ENCODE data around the gene OTOS.

The OTOS gene

GRCh38 chr2:240140511-240140910 lies at the start of gene OTOS:
Gene OTOS, minus strand, starts transcription at chr2:240140658. Its CDS starts 332 bp downstream, at chr2:240140326.
- no peak for DNase-seq (ENCODE audit: low read depth in 2 of 2)

- DNase-seq (ENCODE audit: low read depth in 2 of 2), result no peak
These were observed 49.2 kb upstream of the OTOS start for GRCh38 chr2:240189686-240190085.

GRCh38 chr2:240187989-240188590 lies 47.6 kb upstream of the OTOS start:
- no peak for DNase-seq (ENCODE audit: low read depth in 2 of 2)

GRCh38 chr2:240186191-240186725 lies 45.8 kb upstream of the OTOS start:
- DNase-seq (ENCODE audit: low read depth in 2 of 2), result no peak

- DNase-seq (ENCODE audit: low read depth in 2 of 2), result no peak
These were observed 44.2 kb upstream of the OTOS start for GRCh38 chr2:240184656-240185055.

- DNase-seq (ENCODE audit: low read depth in 2 of 2), result no peak
These were observed 43.6 kb upstream of the OTOS start for GRCh38 chr2:240183875-240184590.

- no peak for DNase-seq (ENCODE audit: low read depth in 2 of 2)
These were observed 42.8 kb upstream of the OTOS start for GRCh38 chr2:240183006-240183874.

GRCh38 chr2:240182476-240182875 lies 42.0 kb upstream of the OTOS start:
- no peak for DNase-seq (ENCODE audit: low read depth in 2 of 2)

GRCh38 chr2:240182001-240182400 lies 41.5 kb upstream of the OTOS start:
- DNase-seq (ENCODE audit: low read depth in 2 of 2), result no peak

- DNase-seq (ENCODE audit: low read depth in 2 of 2), result no peak
These were observed 39.6 kb upstream of the OTOS start for GRCh38 chr2:240179941-240180666.

GRCh38 chr2:240179186-240179815 lies 38.8 kb upstream of the OTOS start:
- no peak for DNase-seq (ENCODE audit: low read depth in 2 of 2)

- no peak for DNase-seq (ENCODE audit: low read depth in 2 of 2)
These were observed 38.1 kb upstream of the OTOS start for GRCh38 chr2:240178564-240178963.

GRCh38 chr2:240174496-240174895 lies 34.0 kb upstream of the OTOS start:
- no peak for DNase-seq (ENCODE audit: low read depth in 2 of 2)

- DNase-seq (ENCODE audit: low read depth in 2 of 2), result no peak
These were observed 31.8 kb upstream of the OTOS start for GRCh38 chr2:240172071-240172895.

GRCh38 chr2:240170883-240171282 lies 30.4 kb upstream of the OTOS start:
- no peak for DNase-seq (ENCODE audit: low read depth in 2 of 2)

- DNase-seq (ENCODE audit: low read depth in 2 of 2), result no peak
These were observed 29.9 kb upstream of the OTOS start for GRCh38 chr2:240170354-240170735.

GRCh38 chr2:240169486-240170353 lies 29.3 kb upstream of the OTOS start:
- DNase-seq (ENCODE audit: low read depth in 2 of 2), result no peak

GRCh38 chr2:240168546-240169361 lies 28.3 kb upstream of the OTOS start:
- no peak for DNase-seq (ENCODE audit: low read depth in 2 of 2)

Data from stimulated activated CD4-positive, alpha-beta T cell treated with anti-CD3 and anti-CD28 coated beads, Interleukin-1b, Interleukin-23, amount 100 ng/mL, for 1 hour (primary cell).